HG03175 (cell line): ENCODE data around the gene S100A8.

Source experiments
- ATAC-seq: cut with Tn5 transposase; IDR thresholded peaks from one replicate; pipeline ENCODE4 v1.9.1; 2021; ENCODE audit warnings: mild to moderate bottlenecking, moderate library complexity; ENCODE audit not compliant: unreplicated experiment

S100A8 gene

DNA sequence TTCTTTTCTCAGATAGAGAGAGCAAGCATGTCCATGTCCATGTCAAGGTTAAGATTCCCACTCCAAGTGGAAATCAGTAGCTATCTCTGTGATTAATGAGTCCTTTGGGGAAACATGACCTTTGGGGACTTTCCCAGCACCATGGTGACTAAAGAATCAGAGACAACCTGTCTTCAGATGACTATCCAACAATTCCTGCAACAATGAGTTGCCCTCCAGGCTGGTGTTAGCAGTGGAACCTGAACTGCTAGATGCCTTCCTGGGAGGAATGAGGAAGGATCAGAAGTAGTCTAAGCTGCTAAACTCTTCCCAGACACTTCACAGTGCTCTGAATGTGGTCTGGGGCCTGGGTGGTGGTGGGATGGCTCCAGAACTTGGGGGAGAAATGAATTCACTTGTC is 26.7 kb downstream of the S100A8 start:
- ATAC-seq = no peak

DNA sequence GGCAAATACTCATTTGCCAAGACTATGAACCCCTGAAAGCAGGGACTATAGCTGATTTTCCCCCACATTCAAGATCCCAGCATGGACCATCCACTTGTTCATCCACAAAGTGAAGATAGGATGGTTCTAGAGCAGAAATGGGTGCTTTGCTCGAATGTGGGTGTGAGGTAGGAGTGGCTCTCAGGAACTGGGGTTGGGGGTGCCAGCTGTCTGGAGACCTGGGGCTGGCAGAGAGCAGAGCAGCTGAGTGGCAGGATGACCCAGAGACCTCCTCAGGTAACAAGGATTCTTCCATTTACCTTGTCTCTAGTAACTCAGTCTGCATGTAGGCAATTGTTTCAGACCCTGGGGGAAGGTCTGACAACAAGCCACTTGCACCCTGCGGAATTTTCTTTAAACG is 27.2 kb downstream of the S100A8 start:
- ATAC-seq = no peak

DNA sequence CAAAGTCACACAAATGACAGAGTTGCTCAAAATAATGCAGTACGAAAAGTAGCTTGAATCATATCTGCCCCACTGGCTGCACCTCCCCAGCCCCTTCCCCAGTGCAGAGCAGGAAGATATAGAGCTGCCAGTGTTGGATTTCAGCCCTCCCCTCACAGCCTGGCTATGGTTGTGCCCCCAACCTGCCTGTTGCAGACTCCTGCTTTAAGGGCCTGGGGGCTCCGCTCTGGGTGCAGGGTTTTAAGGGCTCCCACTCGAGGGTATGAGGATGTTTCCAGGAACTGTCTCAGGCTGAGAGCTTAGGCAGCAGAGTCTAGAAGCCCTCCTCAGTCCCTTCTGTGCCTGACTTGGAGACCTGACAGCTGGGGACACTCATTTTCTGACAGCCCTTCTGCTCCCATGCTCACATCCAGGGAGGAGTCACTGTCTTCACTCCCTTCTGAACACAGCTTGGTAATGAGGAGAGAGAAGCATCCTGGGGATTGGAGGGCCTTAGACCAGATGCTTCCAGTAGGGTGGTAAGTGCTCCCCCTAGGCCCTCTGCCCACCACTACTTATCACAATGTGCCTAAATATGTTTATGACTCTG is 28.6 kb downstream of the S100A8 start:
- ATAC-seq = no peak

DNA sequence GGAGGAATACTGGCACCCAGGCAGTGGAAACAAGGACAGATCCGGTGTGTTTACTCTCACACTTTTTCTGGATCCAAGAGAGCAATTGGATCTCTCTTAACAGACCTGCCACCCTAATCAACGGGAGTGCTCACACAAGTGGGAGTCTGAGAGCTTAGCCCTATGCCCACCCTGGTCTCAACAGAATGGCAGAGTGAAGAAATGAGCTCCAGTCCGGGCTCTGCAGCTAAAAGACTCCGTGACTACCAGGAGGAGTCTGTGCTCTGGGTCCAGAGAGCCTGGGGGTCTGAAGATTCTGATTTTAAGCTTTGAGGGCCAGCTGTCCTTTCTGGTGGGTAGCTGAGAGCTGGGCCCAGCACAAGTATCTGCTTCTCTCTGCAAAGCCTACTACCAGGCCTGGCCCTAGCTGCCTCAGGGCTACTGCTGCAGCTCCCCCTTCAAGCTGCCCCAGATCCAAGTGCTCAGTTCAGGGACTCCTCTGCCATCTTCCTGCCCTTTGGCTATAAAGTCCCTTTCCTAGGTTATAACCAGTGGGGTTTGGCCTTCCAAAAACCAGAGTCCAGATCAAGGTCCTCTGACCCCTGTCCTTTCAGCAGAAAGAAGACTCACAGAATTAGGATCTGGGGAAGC is 29.3 kb downstream of the S100A8 start:
- no peak for ATAC-seq

DNA sequence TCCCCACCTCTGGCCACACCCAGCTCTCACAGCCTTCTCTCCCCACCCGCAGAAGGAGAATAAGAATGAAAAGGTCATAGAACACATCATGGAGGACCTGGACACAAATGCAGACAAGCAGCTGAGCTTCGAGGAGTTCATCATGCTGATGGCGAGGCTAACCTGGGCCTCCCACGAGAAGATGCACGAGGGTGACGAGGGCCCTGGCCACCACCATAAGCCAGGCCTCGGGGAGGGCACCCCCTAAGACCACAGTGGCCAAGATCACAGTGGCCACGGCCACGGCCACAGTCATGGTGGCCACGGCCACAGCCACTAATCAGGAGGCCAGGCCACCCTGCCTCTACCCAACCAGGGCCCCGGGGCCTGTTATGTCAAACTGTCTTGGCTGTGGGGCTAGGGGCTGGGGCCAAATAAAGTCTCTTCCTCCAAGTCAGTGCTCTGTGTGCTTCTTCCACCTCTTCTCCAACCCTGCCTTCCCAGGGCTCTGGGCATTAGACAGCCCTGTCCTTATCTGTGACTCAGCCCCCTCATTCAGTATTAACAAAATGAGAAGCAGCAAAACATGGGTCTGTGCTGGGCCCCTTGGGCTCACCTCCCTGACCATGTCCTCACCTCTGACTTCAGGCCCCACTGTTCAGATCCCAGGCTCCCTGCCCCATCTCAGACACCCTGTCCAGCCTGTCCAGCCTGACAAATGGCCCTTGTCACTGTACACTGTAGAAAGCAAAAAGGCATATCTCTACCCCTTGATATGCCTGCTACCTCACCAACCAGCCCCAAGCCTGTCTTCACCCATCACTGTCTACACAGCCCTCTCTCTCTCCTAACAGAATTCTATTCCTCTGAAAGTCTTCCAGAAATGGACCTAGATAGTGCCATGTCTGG is 30.0 kb downstream of the S100A8 start:
- ATAC-seq = no peak

DNA sequence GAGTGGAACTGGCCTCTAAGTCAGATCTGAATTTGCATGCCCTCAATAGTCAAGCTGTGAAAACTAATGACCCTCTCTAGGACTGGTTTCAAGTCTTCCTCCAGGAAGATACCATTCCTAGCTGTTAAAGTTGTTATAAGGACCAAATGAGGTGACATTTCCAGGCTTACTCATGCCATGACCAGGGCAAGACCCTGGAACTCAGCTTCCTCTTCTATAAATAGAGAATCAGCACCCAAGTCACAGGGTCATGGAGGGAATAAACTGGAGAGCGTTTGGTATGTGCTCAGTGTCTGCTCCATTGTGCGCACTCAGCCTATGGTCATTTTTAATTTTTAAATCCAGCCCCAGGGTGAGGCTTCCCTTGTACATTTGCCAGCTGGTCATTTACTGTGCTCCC is 30.7 kb downstream of the S100A8 start:
- no peak for ATAC-seq

DNA sequence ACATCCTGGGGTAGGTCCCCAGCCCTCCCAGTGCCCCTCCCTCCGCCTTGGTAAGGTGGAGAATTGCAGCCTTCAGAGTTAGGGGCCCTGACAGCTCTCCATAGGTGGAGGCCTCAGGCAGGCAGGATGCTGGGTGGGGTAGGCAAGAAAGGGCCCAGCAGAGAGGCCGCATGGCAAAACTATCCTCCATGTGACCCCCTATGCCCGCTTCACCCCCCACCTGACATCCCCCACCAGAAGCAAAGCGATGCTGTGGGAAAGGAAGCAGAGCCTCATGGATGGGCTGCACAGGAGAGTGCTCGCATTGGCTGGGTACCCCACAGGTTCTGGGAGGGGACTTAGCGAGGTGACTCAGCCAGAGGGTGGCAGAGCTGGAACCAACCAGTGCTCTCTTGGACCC is 31.6 kb downstream of the S100A8 start:
- ATAC-seq = no peak

- no peak for ATAC-seq
These were observed 32.2 kb downstream of the S100A8 start for GRCh38 chr1:153358691-153358975.

DNA sequence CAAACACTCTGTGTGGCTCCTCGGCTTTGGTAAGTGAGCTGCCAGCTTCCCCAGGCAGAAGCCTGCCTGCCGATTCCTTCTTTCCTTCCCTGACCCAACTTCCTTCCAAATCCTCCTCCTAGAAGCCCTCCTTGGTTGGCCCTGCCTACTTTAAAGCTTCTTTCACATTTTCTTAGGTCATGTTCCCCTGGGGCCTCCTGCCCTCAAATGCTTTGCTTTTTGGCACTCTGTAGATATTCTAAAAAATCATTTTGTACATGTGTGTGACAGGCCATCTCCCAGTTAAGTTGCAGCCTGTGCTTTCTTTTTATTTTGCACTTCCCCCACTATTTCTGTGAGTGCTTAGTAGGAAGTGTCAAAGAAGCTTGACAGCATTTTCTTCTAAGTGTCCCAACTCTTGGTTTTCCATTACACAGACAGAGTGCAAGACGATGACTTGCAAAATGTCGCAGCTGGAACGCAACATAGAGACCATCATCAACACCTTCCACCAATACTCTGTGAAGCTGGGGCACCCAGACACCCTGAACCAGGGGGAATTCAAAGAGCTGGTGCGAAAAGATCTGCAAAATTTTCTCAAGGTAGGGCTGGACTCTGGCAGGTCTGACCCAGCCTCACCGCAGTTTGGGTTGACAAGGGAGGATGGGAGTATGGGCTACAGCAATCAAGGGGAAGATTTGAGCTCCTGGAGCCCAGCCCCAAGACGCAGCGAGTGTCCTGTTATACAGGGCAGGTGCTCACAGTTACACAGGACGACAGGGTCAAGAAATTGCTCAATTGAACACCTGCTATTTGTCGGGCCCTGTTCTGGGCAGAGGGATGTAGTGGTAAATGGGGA is 32.8 kb downstream of the S100A8 start, which contains the start of gene S100A9:
TSS of gene S100A9 (plus strand) at position 2 of the 838 bp plus-strand sequence. CDS start at position 432, 430 bp downstream.
- ATAC-seq = no peak

DNA sequence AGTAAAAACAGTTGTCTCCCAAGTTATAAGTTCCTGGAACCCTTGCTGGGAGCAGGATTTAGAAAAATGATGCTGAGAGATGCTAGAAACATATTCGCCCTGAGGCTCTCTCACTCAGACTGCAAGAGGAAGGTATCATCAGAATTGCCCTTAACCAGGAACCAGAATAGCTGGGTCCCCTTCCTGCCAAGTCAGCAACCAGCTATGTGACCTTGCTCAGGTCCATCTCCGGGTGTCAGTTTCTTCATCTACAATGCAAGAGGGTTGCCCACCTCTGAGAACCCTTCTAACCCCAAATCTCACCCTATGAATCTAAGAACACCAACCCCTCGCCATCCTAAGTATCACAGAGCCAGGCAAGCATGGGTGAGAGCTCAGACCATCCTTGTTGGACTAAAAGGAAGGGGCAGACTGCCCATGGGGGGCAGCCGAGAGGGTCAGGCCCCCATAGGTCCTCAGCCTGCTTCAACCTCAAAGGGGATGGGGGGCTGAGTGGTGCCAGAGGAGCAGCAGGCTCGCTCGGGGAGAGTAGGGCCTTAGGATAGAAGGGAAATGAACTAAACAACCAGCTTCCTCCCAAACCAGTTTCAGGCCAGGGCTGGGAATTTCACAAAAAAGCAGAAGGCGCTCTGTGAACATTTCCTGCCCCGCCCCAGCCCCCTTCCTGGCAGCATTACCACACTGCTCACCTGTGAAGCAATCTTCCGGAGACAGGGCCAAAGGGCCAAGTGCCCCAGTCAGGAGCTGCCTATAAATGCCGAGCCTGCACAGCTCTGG is 33.6 kb downstream of the S100A8 start:
- ATAC-seq = no peak

DNA sequence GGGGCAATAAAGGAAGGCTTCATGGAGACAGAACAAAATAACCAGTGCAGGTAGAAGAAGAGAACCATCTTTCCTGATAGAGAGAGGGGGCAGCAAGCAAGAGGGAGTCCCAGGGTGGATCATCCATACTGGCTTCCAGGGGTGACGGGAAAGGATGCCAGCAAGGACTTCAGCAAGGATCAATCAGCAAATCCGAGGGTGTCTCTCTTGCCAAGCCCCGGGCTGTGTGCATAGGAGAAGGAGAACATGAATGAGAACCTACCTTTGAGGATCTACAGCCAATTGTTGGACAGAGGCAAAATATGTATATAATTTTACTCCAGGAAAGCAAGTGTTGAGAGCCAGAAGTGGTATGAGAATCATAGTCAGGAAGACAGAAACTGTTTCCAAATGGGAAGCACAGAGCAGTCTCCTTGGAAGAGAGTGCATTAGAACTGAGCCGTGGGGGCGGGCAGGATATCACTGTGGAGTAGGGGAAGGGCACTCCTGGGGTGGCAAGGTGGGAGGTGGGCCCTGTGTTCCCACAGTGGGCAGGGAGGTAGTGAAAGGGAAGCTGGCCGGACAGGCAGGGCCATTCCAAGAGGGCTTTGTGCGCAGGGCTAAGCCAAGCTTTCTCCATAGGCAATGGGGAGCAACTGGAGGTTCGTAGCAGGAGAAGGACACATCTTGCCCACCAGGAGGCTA is 34.3 kb downstream of the S100A8 start:
- no peak for ATAC-seq

DNA sequence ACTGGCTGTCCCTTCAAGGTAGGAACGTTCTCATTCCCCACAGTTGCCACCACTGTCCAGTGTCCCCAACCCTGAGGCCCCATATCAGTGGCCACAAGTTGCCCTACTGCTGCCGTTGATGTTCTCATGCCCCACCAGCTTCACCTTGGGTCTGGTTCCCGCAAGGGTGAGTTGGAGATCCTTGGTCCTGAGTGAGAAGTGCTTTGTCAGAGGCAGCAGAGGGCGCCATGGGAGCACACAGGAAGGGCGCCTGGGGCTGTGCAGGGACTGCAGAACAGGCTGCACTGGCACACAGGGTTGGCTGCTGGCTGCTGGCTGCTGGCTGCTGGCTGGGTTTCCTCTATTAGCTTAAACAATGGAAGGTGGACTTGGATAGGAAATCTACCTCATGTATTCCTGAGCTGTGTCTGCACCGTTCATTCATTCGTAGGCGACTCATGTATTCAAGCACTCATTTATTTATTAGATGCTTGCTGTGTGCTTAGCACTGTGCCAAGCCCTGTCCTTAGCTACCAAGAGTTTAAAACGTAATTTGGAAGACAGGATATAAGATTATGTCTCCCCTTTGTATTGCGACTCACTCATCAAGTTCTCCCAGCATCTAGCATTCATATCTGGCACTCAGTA is 35.3 kb downstream of the S100A8 start:
- no peak for ATAC-seq

- ATAC-seq = no peak
These were observed 36.2 kb downstream of the S100A8 start for GRCh38 chr1:153354515-153355193.

DNA sequence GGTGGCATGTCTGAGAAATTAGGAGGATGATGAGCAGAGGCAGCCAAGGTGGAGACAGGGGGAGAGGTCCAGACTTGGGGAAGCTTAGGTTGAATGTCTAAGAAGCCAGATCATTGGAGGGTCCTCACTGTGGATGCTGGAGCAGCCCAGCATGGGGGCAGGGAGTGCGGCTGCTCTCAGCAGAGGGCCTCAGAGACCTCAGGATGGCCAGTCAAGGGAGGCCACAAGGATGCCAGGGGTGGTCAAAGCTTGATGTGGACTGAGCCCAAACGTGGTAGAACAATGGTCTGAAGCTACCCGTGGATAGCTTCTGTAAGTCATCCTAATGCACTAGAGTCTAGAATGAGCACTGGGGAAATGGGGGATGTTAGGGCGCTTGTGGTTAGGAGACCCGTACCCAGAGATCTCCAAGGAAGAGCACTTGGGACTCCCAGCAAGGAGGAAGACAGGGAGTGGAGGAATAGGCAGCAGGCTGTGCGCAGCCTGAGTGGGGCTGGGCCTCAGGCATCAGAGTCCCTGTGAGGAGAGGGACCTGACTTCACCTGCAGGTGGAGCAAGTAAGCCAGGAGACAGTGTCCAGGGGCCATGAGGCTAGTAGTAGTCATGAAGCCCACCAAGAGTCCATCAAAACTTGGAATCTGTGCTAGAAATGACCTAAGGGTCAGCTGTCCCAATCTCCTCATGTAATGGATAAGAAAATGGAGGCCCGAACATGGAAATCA is 37.5 kb downstream of the S100A8 start:
- ATAC-seq = no peak

DNA sequence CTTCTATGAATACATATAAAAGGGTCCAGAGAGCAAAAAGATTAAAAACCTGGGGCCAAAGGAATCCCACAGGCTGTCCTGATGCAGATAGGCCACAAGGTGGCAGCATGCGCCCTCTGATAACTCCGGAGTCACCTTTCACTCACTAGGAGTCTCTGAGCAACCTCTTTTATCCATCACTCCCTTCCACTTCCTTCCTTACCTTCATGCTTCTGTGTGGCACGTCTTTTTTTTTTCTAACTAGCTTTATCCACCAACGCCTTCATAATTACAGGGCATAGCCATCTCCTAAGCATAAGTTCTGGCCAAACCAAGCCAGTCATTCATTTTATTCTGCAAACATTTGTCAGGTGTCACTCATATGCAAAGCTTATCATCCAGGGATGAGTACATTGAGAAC is 38.4 kb downstream of the S100A8 start:
- no peak for ATAC-seq

GRCh38 chr1:153350321-153350957 is 40.4 kb downstream of the S100A8 start:
- no peak for ATAC-seq

- no peak for ATAC-seq
These were observed 41.2 kb downstream of the S100A8 start for GRCh38 chr1:153349363-153350320.
